Activated CD4-positive, alpha-beta T cell treated with anti-CD3 and anti-CD28 coated beads, Interleukin-2, amount 50 U/mL, for 48 hours (primary cell): ENCODE data around the gene WDR11.
"Not testable (repeated sequence)": the region's sequence is repeated elsewhere in the genome, so short reads cannot be mapped to it uniquely, and the experiment has no call there.

Experiments used
- DNase-seq, 2 experiments: peaks; one replicate each; pipeline ENCODE4 v3.0.0-alpha.2; 2020

The WDR11 gene

DNA sequence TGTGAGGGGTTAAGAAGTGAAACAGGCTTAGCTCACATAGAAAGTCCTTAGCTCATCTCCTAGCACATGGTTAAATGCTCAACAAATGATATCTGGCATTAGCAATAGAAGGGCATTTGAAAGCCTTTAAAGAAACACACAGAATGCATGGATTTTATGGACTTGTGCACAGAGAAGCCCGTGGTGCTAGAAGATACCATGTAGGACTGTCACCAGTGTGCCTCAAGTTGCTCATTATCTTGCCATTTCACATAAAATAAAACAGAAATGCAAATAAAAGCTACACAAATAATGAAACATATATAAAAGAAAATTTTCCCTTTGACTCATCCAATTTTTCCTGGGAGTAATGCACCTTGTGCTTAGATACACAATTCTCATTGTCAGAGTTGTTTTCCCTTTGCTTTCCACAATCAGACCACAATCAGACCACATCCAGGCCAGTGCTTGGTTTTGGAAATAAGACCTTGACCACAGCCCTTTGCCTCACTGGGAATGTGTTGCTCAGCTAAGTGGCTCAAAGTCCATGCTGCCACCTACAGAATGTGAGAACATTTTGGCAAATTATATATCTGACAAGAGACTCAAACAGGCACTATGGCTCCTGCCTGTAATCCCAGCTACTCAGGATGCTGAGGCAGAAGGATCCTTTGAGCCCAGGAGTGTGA is 9.5 kb upstream of the WDR11 start:
- DNase-seq, result peak; percentile 3 to 15

DNA sequence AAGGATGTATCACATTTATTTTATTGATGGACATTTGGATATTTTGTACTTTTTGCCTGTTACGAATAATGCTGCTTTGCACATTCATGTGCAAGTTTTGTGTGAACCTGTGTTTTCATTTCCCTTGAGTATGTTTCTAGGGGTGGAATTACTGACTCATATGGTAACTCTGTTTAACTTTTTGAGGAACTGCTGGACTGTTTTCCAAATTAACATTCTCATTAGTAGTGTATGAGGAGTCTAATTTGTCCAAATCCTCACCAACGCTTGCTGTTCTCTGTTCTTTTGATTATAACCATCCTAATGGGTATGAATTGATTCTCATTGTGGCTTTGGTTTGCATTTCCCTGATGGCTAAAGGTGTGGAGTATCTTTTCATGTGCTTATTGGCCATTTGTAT is 3.2 kb downstream of the WDR11 start:
- no peak for DNase-seq

DNA sequence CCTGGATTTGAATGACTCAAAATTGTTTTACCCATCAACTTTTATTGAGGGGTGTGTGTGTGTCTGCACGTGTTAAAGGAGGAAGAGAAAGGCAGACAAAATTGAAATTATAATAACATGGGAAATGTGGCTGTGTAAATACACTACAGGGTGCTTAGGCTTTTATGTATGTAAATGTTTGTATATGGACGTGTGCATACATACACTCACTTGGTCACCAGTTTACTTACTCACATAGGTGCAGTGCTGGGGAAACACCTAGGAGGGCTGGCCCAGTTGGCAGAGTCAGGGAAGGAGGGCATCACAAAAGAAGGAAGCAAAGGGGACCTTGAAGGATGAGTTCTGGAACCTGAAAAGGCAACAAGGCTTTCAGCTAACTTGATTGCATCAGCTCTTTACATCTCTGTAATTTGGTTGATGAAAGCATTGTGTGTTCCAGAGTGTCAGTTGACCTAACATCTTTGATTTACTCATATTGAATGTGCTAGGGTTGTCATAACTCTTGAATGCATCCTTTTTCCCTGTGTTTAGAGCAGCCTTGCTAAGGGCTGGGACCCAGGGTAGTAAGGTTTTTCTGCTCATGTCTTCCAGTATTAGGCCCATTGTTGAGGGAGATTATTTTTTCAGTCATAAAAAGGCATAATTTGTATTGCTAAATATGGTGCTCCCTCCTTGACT is 10.2 kb downstream of the WDR11 start:
- DNase-seq, result no peak

DNA sequence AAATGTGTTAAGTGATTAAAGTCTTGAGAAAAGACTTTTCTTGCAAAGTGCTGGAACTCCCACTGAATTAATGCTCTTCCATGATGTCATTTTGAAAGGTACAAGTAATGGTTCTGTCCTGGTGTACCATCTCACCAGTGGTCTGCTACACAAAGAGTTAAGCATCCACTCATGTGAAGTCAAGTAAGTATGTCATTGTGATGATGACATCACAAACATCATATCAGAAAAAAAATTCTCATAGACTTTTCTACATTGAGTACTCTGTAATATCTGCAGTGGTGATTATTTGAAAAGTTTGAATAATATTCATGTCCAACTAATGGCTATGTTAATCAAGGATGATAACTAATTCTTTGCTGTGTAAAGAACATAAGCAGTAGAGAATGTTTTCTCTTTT is 22.6 kb downstream of the WDR11 start:
- DNase-seq, result no peak

DNA sequence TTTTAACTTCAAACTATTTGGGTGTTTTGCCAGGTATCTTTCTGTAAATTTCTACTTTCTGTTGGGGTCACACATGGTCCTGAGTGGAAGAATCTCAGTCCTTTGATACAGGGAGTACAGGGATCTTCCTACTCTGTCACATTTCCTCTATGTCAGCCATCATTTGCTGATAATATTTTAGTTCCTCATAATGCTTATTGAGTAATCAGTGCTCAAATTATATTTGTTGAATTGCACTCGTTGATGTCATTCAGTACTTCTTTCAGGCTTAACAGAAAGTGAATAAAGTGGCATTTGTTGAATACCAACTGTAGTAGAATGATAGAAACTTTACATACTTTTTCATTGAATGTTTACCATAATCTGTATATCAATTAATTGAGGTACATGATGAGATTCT is 31.9 kb downstream of the WDR11 start:
- DNase-seq, result no peak

DNA sequence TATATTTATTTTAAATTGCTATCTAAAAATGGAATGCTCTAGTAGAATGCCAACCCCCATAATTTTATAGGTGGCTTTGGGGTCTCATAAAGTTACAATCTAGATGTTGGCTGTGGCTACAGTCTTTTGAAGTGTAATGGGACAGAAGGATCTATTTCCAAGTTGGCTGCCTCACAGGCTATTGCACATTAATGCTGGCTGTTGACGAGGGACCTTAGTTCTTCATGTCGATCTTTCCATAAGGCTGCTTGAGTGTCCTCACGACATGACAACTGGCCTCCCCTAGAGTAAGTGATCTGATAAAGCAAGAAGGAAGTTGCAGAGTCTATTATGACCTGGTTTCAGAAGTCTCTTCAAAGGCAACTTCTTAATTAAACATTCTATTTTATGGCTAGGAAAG is 36.3 kb downstream of the WDR11 start:
- DNase-seq, result no peak

DNA sequence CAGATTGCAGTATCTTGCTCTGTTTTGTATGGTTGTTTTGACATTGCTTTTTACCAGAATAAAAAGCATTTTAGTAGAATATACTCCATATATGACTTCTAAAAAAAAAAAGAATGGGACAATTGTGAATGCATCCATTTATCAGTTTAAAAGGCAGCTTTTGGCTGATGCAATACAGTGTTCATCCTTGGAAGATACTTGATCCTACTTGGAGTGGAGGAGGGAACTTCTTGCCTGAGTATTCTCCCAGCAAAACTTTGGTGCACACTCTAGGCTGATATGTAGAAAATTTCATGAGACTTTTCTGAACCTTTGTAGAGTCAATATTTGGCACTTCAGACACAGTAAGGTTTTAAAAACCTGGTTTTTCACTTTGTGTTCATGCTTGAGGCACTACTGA is 40.2 kb downstream of the WDR11 start:
- DNase-seq, result no peak

DNA sequence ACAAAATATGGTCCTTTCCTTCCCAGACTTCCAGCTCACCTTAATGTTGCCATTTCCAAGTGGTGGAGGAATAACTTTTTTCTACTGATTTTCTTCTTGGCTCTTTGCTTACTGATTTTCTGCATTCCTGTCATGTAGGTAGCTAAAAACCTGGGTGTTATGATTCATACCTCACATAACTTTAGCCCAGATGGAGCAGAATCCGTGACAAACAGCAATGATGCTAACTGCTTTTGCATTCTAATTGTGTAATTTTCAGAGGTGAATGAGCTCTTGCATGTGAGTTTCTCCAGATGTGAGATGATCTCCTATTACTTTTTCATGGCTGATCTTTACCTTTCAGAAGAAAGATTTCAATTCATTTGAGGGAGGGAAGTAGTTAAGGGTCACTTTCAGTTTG is 43.4 kb downstream of the WDR11 start:
- no peak for DNase-seq

DNA sequence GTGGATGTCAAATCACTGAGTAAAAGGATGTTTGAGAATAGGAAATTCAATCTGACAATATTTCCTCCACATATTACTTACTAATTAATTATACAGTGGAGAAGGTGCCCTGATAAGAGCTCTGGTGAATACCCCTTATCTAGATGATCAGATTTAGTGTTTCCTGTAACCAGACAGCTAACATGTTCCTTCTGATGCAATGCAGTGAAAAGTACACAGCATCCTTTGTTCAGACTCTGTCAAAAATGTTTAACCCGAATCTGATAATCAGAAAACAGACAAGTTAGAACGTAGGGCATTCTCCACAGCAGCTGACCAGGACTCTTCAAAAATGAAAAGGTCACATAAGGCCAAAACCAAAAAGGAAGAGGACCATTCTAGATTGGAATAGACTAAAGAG is 46.2 kb downstream of the WDR11 start:
- DNase-seq, result no peak

DNA sequence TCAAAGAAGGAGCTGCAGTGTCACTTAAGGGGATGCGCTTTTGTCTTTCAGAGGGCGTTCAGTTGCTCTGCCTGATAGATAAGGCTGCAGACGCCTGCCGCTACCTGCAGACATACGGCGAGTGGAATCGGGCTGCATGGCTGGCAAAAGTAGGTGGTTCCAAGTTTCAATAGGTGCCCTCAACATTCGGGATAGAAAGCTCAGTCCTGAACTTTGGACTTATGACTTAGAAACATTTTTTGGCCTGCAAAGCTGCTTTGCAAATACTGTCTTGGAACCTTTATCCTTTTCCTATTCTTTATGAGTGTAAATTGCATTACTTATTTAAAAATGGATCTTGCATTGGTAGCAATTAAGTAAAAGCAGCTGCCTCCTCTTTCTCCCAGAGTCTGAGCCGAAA is 54.1 kb downstream of the WDR11 start:
- no peak for DNase-seq

DNA sequence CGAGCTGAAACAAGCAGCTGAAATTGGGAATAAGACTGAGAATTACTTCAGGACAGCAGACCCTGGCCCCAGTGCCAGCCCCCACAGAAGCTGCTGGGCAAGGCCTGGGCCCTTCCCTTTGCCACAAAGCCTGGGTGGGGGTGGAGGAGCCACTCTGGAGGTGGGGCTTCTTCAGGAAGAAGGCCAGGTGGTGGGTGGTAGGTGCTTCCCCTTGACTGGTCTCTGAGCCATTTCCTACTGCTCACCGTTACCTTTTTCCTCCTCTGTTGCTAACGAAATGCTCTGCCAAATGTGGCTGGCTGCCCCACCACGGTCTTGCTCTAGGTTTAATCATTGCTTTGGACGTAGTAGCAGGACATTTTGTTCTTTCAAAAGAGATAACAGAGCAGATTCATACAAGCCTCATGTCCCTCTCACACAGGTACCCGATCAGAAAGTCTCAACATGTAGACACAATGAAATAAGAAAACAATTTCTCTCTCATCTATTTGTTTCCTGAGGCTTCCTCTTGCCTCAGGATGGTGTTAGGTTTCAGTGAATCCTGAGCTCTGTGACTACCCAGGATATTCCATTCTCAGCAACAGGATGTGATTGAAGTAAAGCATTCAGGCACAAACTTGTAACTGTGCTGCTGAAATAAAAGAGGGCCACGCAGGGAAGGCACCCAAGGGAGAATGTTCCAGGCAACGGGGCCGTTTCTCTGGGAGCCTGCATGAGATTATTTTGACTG is 66.5 kb downstream of the WDR11 start:
- DNase-seq, result no peak

DNA sequence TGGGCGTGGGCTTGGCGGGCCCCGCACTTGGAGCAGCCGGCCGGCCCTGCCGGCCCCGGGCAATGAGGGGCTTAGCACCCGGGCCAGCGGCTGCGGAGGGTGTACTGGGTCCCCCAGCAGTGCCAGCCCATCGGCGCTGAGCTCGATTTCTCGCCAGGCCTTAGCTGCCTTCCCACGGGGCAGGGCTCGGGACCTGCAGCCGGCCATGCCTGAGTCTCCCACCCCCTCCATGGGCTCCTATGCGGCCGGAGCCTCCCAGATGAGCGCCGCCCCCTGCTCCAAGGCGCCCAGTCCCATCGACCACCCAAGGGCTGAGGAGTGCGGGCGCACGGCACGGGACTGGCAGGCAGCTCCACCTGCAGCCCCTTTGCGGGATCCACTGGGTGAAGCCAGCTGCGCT is 72.7 kb downstream of the WDR11 start:
- not testable (repeated sequence) for DNase-seq

DNA sequence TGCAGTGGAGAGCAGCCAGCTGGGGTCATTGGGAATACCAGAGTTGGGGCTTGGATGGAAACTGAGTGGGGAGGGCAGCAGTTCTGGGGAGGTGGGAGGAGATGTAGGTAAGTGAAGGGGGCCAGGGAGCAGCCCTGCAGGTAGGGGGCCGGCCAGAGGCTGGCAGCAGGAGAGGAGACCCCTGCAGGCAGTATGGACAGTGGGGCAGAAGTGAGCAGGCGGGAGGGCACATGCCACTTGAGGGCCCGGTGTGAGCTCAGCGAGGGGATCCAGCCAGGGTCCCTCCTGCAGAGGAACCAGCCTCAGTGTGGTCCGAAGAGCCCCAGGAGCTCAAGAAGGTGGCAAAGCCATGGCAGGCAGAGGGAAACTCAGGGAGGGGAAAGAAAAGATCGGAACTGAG is 75.4 kb downstream of the WDR11 start:
- DNase-seq, result no peak

DNA sequence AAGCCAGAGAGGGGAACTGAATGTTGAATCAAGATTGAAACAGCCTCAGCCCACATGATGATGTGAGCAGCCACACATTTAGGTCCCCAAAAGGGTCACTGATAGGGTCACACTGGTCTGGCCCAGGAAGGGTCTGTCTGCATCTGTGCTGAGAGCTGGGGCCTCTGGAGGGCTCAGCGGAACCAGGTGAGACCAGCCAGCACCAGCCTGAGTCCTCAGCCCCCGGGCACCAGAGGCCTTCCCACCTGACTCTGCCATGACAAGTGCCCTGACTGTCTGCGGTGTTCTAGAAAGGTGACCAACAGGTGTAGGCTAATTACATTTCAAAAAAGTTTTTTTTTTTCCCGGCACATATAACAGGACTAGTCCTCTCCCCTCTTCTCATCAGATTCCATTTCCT is 76.2 kb downstream of the WDR11 start:
- DNase-seq, result no peak

DNA sequence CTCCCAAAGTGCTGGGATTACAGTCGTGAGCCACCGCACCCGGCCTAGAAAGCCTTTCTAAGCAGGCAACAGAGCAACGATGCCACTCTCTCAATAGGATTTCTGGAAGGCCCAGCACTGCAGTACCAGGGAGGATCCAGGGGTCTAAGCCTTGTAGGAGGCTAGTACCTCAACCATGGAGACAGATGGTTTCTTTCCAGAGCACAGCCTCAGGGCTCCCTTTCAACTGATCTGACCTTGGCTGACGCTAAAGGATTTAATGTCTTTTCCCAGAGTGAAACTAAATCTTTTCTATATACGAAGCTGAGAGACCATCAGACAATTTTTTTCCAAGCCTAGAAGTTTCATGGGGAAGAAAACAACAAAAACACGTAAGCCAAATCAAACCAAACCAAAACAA is 78.0 kb downstream of the WDR11 start:
- DNase-seq, result no peak

DNA sequence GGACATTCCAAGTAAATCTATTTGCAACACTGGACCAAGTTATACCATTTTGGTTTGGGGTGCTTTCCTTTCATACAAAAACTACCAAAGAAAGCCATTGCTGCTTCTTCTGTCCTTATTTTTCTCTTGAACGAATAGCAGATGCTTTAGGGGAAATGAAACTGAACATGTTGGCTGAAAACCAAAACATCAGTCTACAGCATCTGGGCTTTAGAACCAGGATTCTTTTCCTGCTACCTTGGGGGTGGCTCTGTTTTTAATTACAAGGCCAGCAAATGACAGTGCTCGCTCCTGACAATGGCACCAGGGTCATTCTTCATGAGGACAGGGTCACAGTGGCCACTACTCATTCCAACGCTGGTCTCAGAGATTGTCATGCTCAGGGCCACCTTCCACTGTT is 80.3 kb downstream of the WDR11 start:
- no peak for DNase-seq

DNA sequence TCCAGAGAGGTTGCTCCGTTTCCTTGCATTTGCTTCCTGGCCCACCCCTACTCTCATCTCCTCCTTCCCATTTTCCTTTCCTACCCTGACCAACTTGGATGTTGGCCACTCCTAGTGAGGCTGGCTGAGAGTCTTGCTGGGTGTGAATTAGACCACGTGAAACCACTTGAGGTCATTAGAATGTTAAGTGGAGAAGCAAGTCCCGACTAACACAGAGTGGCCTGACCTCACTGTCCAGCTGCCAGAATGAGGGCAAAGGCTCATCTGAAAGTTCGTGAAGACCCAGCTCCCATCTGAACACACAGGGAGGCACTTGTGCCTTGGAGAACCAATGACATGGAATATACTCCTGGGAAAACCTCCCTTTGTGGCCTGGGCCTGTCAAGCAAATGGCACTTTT is 80.8 kb downstream of the WDR11 start:
- DNase-seq, result no peak

DNA sequence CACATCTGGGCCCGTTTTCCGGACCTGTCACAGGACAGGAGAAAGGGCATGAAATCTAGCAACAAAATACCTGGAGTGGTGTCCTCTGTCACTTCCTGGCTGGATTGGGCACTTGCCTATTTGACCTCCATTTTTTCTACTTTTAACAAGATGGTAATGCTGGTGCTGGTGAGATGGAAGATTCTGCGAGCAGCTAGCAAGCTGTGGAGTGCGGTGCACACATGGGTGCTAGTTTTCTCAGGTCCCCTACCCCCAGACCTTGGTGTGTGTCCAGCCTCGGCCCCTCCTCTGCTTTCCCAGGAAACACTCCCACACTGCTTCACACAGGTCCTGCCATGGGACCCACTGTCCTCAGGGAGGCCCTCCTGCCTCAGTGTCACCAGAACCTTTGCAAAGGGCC is 87.7 kb downstream of the WDR11 start:
- no peak for DNase-seq

DNA sequence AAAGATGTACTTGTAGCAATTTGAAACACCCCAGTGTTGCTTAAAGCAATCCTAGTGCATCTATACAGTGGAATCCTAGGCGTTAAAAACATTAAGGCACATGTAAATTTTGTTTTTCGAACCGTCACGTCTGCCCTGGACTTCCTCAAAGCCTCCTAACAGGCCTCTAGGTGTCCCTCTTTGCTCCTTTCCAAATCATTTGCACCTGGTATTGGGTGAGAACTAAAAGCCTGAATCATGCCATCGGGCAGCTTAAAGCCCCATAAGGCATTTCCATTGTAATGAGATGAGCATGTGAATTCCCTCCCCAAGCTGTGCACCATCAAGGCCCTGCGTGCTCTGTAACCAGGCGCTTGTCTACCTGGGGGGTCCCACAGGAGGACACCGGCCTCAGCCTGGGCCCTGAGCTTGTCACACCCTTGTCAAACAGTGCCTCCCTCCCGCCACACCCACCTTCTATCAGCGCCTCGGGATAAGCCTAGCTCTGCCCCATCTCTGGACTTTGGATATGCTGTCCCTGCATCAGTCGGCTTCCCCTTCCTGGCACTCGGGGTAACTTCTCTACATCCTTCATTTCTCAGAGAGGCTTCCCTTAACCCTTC is 89.2 kb downstream of the WDR11 start:
- DNase-seq, result no peak

DNA sequence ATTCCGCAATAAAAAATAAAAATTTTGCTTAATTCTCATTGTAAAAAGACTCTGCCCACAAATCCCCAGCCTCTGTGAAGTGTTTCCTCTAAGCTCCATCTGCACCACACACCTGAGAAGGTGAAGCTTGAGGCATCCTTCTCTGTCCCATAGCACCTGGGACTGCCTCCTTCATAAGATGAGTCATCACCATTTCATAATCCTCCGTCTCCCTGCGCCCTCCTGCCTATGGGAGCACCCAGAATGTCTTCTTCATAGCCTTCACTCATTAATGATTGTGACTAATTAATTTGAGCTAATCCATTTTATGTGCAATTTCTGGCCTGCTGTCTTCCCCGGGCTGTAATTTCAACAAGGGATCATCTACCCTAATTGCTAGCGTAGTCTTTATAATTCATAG is 90.3 kb downstream of the WDR11 start:
- no peak for DNase-seq

DNA sequence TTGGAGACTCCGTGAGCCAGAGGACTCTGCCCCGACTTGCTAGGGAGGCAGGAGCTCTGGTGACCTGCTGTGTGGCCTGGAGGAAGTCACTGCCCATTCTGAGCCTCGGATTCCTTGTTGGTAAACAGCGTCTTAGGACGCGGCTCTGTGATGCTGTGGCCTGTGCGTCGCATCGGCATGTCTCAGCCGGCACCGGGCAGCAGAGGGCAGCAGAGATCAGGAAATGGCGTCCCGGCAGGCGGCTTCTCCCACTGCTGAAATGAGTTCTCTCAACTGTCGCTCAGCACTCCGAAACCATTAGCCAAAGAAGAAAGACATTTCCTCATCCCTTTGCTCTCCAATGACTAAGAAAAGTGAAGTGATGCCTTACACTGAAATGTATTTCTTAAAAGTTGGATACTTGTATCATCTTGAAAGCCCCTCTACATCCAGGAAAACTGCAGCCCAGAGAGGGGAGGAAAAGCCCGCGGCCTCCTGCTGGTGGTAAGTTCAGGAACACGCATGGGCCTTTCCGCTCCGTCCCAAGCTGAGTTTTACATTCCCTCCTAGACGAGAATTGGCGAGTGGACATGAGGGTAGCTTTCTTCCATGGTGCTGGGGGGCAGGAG is 91.7 kb downstream of the WDR11 start:
- DNase-seq, result peak; percentile 82 to 84

DNA sequence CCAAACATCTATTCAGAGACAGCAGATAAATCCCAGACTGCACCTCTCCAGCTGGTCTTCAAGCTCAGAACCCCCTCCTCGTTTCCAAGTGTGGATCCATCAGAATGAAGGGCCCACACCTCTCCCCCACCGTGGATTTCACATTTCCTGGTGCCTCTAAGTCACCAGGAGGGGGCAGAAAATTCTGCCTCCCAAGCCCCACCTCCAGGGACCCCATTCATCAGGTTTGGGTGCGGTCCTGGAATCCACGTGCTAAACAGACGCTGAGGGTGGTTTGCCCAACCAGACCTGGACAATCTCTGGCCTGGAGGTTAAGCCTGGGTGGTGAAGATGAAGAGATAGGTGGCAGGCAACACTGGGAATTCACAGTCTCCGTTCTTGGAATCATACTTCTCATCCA is 92.4 kb downstream of the WDR11 start:
- no peak for DNase-seq

DNA sequence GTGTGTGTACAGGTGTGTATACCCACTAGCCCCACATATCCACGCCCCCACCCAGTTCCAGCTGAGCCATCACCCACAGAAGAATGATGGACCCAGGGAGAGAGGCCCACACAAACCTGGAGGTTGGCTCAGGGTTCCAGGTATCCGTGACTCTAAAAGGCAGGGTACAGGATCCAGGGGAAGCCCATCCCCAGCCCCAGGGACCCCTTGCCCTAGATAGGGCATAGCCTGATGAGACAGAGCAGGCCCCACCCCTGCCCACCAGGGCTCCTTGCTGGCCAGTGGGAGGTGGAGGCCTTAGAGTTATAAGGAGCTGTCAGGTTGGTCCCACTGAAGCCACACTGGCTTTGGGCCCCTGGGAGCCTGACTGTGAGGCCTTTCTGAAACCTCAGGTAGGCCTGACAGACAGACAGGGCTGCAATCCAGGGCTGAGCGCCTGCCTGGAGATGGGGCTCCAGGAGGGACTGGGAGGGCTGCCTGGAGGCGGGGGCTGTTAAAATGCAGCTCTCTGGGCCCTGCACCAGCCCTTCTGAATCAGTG is 93.5 kb downstream of the WDR11 start:
- no peak for DNase-seq
